AG04450 (cell line): ENCODE measurements around the gene FEN1. TPM values are rescaled to one million over a fixed set of nuclear protein-coding genes. Genes with fewer than 3 reads are reported as not detected.

ENCODE experiments used
- CTCF ChIA-PET: fragments of 300-600, 350-600 bp; formaldehyde crosslinking; extraction: SDS; loops from one replicate; lab custom pipeline; 2022; ENCODE audit warnings: antibody characterized with exemption, inconsistent platforms; lab: Charles Lee
- POLR2A ChIA-PET: fragments of 350-600 bp; formaldehyde crosslinking; extraction: SDS; loops from one replicate; lab custom pipeline; 2021; ENCODE audit warnings: antibody characterized with exemption, inconsistent platforms; lab: Yijun Ruan, JAX
- DNase-seq: peaks from one replicate; pipeline ENCODE4 v3.0.0-alpha.2; 2011; ENCODE audit warnings: low read depth, low spot score
- H3K27ac ChIP-seq: one replicate; pipeline ENCODE4 v1.5.1; 2012; ENCODE audit warnings: low read depth, low read length, control low read depth
- H3K27me3 ChIP-seq: one replicate; pipeline ENCODE4 v1.6.0; 2012; ENCODE audit warnings: low read length; ENCODE audit not compliant: control insufficient read depth, insufficient read depth
- H3K4me3 ChIP-seq: 2 replicates; pipeline ENCODE4 v1.5.1; 2011; ENCODE audit warnings: mild to moderate bottlenecking, low read depth, low read length, control low read depth
- H3K9me3 ChIP-seq: 2 replicates; pipeline ENCODE4 v1.5.1; 2012; ENCODE audit warnings: low read length; ENCODE audit not compliant: control insufficient read depth, insufficient read depth
- polyA plus RNA-seq: library from polyadenylated mRNA; depleted of rRNA; stranded (reverse); fragments of >200 nt; gene quantifications from 2 replicates; pipeline ENCODE4 v1.2.3, GENCODE V29; 2011; rRNA removed
- TF ChIP-seq, protein P1 (sequence below): IDR thresholded peaks from 2 replicates; pipeline ENCODE4 v1.5.1; 2011; ENCODE audit warnings: low read depth, low read length, control low read depth, inconsistent platforms

FEN1 gene
- polyA plus RNA-seq, 1 experiment = 7.1 TPM

DNA sequence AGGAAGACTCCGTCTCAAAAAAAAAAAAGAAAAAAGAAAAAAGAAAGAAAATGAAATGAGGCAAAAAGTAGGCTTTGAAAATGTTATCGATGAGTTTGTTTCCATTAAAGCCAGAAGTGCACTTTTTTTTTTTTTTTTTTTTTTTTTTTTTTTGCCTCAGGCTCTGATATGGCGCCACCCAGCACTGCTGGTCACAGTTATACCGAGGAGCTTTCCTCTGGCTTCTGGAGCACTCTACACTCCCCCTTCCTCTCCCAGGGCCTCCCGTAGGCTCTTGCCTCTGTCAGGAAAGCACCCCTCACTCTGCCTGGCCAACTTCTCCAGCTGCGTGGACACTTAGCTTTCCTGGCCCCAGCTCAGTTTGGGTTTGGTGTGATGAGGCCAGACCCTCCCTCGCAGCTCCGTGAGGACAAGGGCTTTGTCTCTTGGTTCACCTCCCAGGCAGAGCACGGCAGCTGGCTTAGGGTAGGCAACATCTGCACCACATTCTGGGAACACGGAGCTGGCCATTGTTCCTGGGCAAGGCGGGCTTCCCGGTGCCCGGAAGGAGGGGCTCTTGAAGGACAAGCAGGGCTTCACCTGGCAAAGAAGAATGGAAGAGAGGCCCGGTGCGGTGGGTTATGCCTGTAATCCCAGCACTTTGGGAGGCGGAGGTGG lies 52.3 kb downstream of the FEN1 start:
- Histone ChIP-seq H3K27me3 (no peaks in the 10 kb centered on the region), H3K27ac (no peak overlapping the region), H3K4me3 (no peak overlapping the region), H3K9me3 (no peaks in the 10 kb centered on the region)
- TF ChIP-seq, protein P1, sequence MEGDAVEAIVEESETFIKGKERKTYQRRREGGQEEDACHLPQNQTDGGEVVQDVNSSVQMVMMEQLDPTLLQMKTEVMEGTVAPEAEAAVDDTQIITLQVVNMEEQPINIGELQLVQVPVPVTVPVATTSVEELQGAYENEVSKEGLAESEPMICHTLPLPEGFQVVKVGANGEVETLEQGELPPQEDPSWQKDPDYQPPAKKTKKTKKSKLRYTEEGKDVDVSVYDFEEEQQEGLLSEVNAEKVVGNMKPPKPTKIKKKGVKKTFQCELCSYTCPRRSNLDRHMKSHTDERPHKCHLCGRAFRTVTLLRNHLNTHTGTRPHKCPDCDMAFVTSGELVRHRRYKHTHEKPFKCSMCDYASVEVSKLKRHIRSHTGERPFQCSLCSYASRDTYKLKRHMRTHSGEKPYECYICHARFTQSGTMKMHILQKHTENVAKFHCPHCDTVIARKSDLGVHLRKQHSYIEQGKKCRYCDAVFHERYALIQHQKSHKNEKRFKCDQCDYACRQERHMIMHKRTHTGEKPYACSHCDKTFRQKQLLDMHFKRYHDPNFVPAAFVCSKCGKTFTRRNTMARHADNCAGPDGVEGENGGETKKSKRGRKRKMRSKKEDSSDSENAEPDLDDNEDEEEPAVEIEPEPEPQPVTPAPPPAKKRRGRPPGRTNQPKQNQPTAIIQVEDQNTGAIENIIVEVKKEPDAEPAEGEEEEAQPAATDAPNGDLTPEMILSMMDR = no peak
- no peak for DNase-seq
- POLR2A ChIA-PET = interaction anchor here (0.6 kb wide), 1 partner anchor 35 kb away, joined by 3 read pairs; no protein-coding TSS in a partner anchor
- CTCF ChIA-PET = interaction anchor here (0.5 to 0.6 kb wide), 2 partner anchors 19 to 24 kb away, joined by 3 read pairs; no protein-coding TSS in a partner anchor

DNA sequence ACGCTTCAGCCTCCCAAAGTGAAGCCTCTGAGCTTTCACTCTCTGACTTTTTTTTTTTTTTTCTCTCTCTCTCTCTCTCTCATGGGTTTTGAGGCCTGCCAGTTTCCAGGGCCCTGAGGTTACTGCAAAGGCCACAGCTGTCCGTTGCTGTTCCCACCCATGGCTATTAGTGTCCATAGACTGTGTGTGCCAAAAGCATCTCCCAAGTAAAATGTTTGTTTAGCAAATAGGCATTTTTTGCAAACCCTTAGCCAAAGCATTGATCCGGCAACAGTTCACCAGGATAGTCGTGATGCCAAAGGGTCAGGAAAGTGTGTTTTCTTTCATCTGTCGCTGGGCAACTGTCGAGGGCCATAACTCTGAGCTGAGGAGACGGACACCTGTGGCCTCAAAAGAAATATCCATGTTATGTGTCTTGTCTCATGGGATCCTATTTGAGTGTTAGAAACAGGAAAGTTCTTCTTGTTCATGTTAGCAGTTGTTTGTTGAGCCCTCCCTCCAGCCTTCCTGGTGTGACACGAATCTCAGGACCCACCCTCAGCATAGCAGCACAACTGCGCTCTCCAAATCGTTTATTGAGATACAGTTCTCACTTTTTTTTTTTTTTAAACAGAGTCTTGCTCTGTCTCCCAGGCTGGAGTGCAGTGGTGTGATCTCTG lies 53.8 kb downstream of the FEN1 start:
- Histone ChIP-seq H3K9me3 (no peaks in the 10 kb centered on the region), H3K27ac (no peak overlapping the region), H3K27me3 (no peaks in the 10 kb centered on the region), H3K4me3 (no peak overlapping the region)
- TF ChIP-seq, protein P1 = no peak
- POLR2A ChIA-PET = interaction anchor here (0.5 kb wide), 1 partner anchor 21 kb away, joined by 5 read pairs; no protein-coding TSS in a partner anchor
- CTCF ChIA-PET = no interaction called here
- no peak for DNase-seq

Other genes starting within 250 kb of the FEN1 start
- 0.45 and 0.60 TPM in 2 replicates for gene SYT7, start 211.8 kb upstream of the FEN1 start, polyA plus RNA-seq
- 1.1 and 1.7 TPM in 2 replicates for gene DAGLA, start 112.5 kb upstream of the FEN1 start, polyA plus RNA-seq
- 2.7 and 4.2 TPM in 2 replicates for gene MYRF, start 40.3 kb upstream of the FEN1 start, polyA plus RNA-seq
- gene TMEM258, start 312 bp upstream of the FEN1 start, polyA plus RNA-seq = 300 and 356 TPM in 2 replicates
- gene FADS1, start 24.1 kb downstream of the FEN1 start, polyA plus RNA-seq = 50.4 and 52.4 TPM in 2 replicates
- gene FADS2, start 35.4 kb downstream of the FEN1 start, polyA plus RNA-seq = 183 and 218 TPM in 2 replicates
- gene FADS3, start 98.6 kb downstream of the FEN1 start, polyA plus RNA-seq = 38.9 and 52.9 TPM in 2 replicates
- 2.7 and 3.6 TPM in 2 replicates for gene RAB3IL1, start 124.7 kb downstream of the FEN1 start, polyA plus RNA-seq
- 2.6 TPM in 2 replicates for gene BEST1, start 157.4 kb downstream of the FEN1 start, polyA plus RNA-seq
- gene FTH1, start 174.7 kb downstream of the FEN1 start, polyA plus RNA-seq = 3,294 and 4,220 TPM in 2 replicates